SU-DHL-6 (cell line): ENCODE results near the gene LDB2.

Experiments
- H2AFZ ChIP-seq: fragments of 200-600 bp; sonication (generic); 2 replicates; pipeline ENCODE4 v1.6.1; 2014; ENCODE audit warnings: low read depth, mild to moderate bottlenecking, moderate library complexity, mixed read lengths, antibody characterized with exemption, low read length; ENCODE audit not compliant: severe bottlenecking
- H3F3A ChIP-seq: fragments of 200-600 bp; shearing (Covaris generic); 2 replicates; pipeline ENCODE4 v1.6.0; 2016; ENCODE audit warnings: antibody characterized with exemption, mild to moderate bottlenecking; ENCODE audit not compliant: insufficient read depth
- H3K27ac ChIP-seq: fragments of 200-600 bp; sonication (generic); 2 replicates; pipeline ENCODE4 v1.5.1; 2016; ENCODE audit warnings: low read depth, mild to moderate bottlenecking, low read length, moderate library complexity, mixed read lengths
- H3K27me3 ChIP-seq: fragments of 200-600 bp; sonication (generic), shearing (Covaris generic); 2 replicates; pipeline ENCODE4 v1.6.0; 2014; ENCODE audit warnings: mild to moderate bottlenecking, low read length
- H3K36me3 ChIP-seq: fragments of 200-600 bp; sonication (generic); 2 replicates; pipeline ENCODE4 v1.6.1; 2014; ENCODE audit warnings: mild to moderate bottlenecking, low read length, mixed read lengths
- H3K4me2 ChIP-seq: fragments of 300-600, 200-600 bp; shearing (Covaris generic), sonication (generic); 2 replicates; pipeline ENCODE4 v1.6.0; 2014; ENCODE audit warnings: low read length, low read depth, mild to moderate bottlenecking; ENCODE audit not compliant: poor library complexity, severe bottlenecking
- H3K4me3 ChIP-seq: fragments of 200-600 bp; sonication (generic); 2 replicates; pipeline ENCODE4 v1.5.1; 2014; ENCODE audit warnings: antibody characterized with exemption, low read length, mild to moderate bottlenecking, mixed read lengths; ENCODE audit not compliant: insufficient read depth, poor library complexity, severe bottlenecking
- H3K79me2 ChIP-seq: fragments of 200-600 bp; sonication (generic); 2 replicates; pipeline ENCODE4 v1.6.1; 2014; ENCODE audit warnings: mild to moderate bottlenecking, low read length, moderate library complexity; ENCODE audit not compliant: insufficient read depth
- H3K9ac ChIP-seq: fragments of 200-600 bp; sonication (generic); 2 replicates; pipeline ENCODE4 v1.7.0; 2014; ENCODE audit warnings: mild to moderate bottlenecking, low read length
- H3K9me2 ChIP-seq: fragments of 200-600 bp; sonication (generic); replicated peaks from 2 replicates; pipeline ENCODE4 v1.6.1; 2014; ENCODE audit warnings: low read length; ENCODE audit not compliant: insufficient read depth
- H3K9me3 ChIP-seq: fragments of 200-600 bp; sonication (generic); 2 replicates; pipeline ENCODE4 v1.6.1; 2014; ENCODE audit warnings: low read length, mixed read lengths; ENCODE audit not compliant: insufficient read depth
- H4K20me1 ChIP-seq: fragments of 200-600 bp; sonication (generic); 2 replicates; pipeline ENCODE4 v1.6.1; 2014; ENCODE audit warnings: low read depth, mild to moderate bottlenecking, antibody characterized with exemption, low read length, moderate library complexity, mixed read lengths
- EZH2phosphoT487 ChIP-seq: fragments of 200-600 bp; sonication (generic), shearing (Covaris generic); conservative IDR thresholded peaks from 2 replicates; pipeline ENCODE4 v1.6.1; 2018; ENCODE audit warnings: mild to moderate bottlenecking, antibody characterized with exemption, low read length, moderate library complexity, mixed read lengths
- TF ChIP-seq, protein P1 (sequence below): fragments of 200-600 bp; sonication (generic); IDR thresholded peaks from one replicate; pipeline ENCODE4 v1.5.1; 2017; ENCODE audit warnings: antibody characterized with exemption, mild to moderate bottlenecking, low read length, moderate library complexity; ENCODE audit not compliant: insufficient read depth, poor library complexity, severe bottlenecking

The LDB2 gene

DNA sequence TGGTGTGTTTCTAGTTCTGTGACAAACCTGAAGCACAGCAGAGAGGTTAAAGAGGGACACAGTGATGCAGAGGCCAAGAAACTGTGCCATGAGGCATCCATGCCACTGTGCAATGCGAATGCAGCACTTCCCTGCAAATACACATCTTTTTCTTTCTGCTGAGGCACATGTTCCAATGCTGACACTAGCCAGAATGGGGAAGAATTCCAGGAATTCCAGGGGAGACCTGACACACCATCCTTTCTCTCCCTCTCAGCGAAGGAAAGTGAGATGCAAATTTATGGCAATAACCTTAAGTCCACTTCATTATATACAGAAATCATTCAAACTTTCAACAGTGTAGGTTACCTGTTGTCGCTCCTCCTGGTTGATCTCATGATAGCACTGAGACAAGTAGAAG, 204.8 kb downstream of the LDB2 start:
- no peak overlapping the region for H3K4me3 ChIP-seq
- no peaks in the 10 kb centered on the region for H3K27me3 ChIP-seq
- no peaks in the 10 kb centered on the region for H4K20me1 ChIP-seq
- H2AFZ ChIP-seq: no peak overlapping the region
- no peaks in the 10 kb centered on the region for H3K9me2 ChIP-seq
- no peak overlapping the region for H3K27ac ChIP-seq
- TF ChIP-seq, protein P1, sequence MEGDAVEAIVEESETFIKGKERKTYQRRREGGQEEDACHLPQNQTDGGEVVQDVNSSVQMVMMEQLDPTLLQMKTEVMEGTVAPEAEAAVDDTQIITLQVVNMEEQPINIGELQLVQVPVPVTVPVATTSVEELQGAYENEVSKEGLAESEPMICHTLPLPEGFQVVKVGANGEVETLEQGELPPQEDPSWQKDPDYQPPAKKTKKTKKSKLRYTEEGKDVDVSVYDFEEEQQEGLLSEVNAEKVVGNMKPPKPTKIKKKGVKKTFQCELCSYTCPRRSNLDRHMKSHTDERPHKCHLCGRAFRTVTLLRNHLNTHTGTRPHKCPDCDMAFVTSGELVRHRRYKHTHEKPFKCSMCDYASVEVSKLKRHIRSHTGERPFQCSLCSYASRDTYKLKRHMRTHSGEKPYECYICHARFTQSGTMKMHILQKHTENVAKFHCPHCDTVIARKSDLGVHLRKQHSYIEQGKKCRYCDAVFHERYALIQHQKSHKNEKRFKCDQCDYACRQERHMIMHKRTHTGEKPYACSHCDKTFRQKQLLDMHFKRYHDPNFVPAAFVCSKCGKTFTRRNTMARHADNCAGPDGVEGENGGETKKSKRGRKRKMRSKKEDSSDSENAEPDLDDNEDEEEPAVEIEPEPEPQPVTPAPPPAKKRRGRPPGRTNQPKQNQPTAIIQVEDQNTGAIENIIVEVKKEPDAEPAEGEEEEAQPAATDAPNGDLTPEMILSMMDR: no peak
- TF ChIP-seq EZH2phosphoT487: no peak
- no peaks in the 10 kb centered on the region for H3K9me3 ChIP-seq
- no peaks in the 10 kb centered on the region for H3F3A ChIP-seq
- no peaks in the 10 kb centered on the region for H3K79me2 ChIP-seq
- no peak overlapping the region for H3K9ac ChIP-seq
- H3K36me3 ChIP-seq: no peaks in the 10 kb centered on the region
- no peak overlapping the region for H3K4me2 ChIP-seq

DNA sequence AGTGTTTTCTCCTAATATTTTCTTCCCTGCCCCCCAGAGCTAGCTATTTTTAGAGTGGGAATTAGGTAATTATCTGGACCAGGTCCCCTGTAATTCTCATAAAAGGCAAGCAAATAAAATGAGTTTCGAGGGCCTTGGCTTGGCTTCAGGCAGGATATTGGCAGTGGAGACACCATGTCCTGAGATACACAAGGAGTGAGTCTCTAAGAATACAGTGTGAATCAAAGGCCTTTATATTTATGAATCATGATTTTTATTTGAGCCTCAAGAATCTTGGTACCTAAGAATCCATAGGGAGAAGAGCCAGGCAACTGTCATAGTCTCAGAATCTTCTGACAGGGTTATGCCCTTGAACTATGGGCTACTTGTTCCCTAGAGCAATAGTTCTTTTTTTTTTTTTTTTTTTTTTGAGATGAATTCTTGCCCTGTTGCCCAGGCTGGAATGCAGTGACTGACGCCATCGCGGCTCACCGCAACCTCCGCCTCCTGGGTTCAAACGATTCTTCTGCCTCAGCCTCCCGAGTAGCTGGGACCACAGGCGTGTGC, 205.4 kb downstream of the LDB2 start:
- no peaks in the 10 kb centered on the region for H3K79me2 ChIP-seq
- no peaks in the 10 kb centered on the region for H3K9me2 ChIP-seq
- H3K27ac ChIP-seq: no peak overlapping the region
- no peak overlapping the region for H3K9ac ChIP-seq
- H3K27me3 ChIP-seq: no peaks in the 10 kb centered on the region
- H3K4me3 ChIP-seq: no peak overlapping the region
- no peaks in the 10 kb centered on the region for H3F3A ChIP-seq
- no peak for TF ChIP-seq EZH2phosphoT487
- TF ChIP-seq, protein P1: no peak
- H3K4me2 ChIP-seq: no peak overlapping the region
- no peaks in the 10 kb centered on the region for H3K9me3 ChIP-seq
- no peaks in the 10 kb centered on the region for H4K20me1 ChIP-seq
- no peak overlapping the region for H2AFZ ChIP-seq
- no peaks in the 10 kb centered on the region for H3K36me3 ChIP-seq

DNA sequence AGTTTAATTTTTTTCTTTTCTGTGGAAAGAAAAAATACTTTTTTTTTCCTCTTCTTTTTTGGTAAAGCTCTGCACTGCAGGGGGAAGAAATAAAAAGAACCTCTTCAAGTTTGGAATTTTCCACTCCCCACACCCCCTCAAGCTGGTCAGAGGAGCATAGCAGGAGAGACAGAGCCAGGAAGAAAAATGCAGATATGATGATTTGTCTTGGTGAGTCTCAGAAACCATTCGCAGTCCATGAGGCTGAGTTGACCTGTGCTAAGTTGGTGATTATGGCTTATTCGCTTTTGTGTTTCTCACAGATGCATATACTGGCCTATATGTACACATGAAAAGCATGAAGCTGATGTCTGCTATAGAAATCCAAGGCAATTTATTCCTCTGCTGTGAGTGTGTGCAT, 205.9 kb downstream of the LDB2 start:
- Histone ChIP-seq H3K27ac (no peak overlapping the region), H3K9ac (no peak overlapping the region)

More for the DNA sequence above, 205.9 kb downstream of the LDB2 start:
- TF ChIP-seq, protein P1: no peak
- no peak for TF ChIP-seq EZH2phosphoT487
- Histone ChIP-seq H3K79me2 (no peaks in the 10 kb centered on the region), H3F3A (no peaks in the 10 kb centered on the region), H3K27me3 (no peaks in the 10 kb centered on the region), H2AFZ (no peak overlapping the region), H3K4me2 (no peak overlapping the region), H3K9me2 (no peaks in the 10 kb centered on the region), H3K9me3 (no peaks in the 10 kb centered on the region), H4K20me1 (no peaks in the 10 kb centered on the region), H3K4me3 (no peak overlapping the region), H3K36me3 (no peaks in the 10 kb centered on the region)
